ES-I3 (cell line): ENCODE measurements around the gene AKAP9.
"Not testable (repeated sequence)": the region's sequence is repeated elsewhere in the genome, so short reads cannot be mapped to it uniquely, and the experiment has no call there.

Source experiments
- H3K36me3 ChIP-seq: 2 replicates; pipeline ENCODE4 v1.6.1; 2013; ENCODE audit warnings: mild to moderate bottlenecking, low read length, control low read depth, moderate library complexity; ENCODE audit not compliant: insufficient read depth
- H3K4me1 ChIP-seq: 2 replicates; pipeline ENCODE4 v1.6.1; 2013; ENCODE audit warnings: mild to moderate bottlenecking, control low read depth, low read length; ENCODE audit not compliant: insufficient read depth
- H3K9ac ChIP-seq: 2 replicates; pipeline ENCODE4 v1.6.1; 2013; ENCODE audit warnings: low read depth, mild to moderate bottlenecking, low read length, moderate library complexity
- H3K9me3 ChIP-seq: 2 replicates; pipeline ENCODE4 v1.6.1; 2013; ENCODE audit warnings: mild to moderate bottlenecking, low read length, moderate library complexity; ENCODE audit not compliant: control insufficient read depth, insufficient read depth

AKAP9 gene

GRCh38 chr7:91940572-91941341 lies at the start of gene AKAP9:
Gene AKAP9, plus strand, starts transcription at chr7:91940862. Its CDS starts 238 bp downstream, at chr7:91941100.
- H3K9me3 ChIP-seq = no peaks in the 10 kb centered on the region
- H3K4me1 ChIP-seq = no peaks in the 10 kb centered on the region
- no peaks in the 10 kb centered on the region for H3K36me3 ChIP-seq
- H3K9ac ChIP-seq = peak within 1 kb of the TSS; percentile 65

GRCh38 chr7:91892099-91892705 lies 48.5 kb upstream of the AKAP9 start:
- H3K4me1 ChIP-seq = no peaks in the 10 kb centered on the region
- H3K9me3 ChIP-seq = peaks cover 12% of the 10 kb centered on the region
- no peak overlapping the region for H3K9ac ChIP-seq
- H3K36me3 ChIP-seq = no peaks in the 10 kb centered on the region

- H3K9me3 ChIP-seq = peaks cover 12% of the 10 kb centered on the region
- H3K9ac ChIP-seq = no peak overlapping the region
- no peaks in the 10 kb centered on the region for H3K36me3 ChIP-seq
- H3K4me1 ChIP-seq = no peaks in the 10 kb centered on the region
These were observed 47.8 kb upstream of the AKAP9 start for GRCh38 chr7:91892821-91893340.

- H3K4me1 ChIP-seq, H3K9ac ChIP-seq, H3K36me3 ChIP-seq: not testable (repeated sequence)
- H3K9me3 ChIP-seq = peaks cover 12% of the 10 kb centered on the region
These were observed 47.0 kb upstream of the AKAP9 start for GRCh38 chr7:91893699-91894098.

GRCh38 chr7:91894781-91895480 lies 45.7 kb upstream of the AKAP9 start:
- Histone ChIP-seq H3K4me1 (no peaks in the 10 kb centered on the region), H3K9me3 (peaks cover 9% of the 10 kb centered on the region), H3K9ac (no peak overlapping the region), H3K36me3 (no peaks in the 10 kb centered on the region)

- no peak overlapping the region for H3K9ac ChIP-seq
- no peaks in the 10 kb centered on the region for H3K9me3 ChIP-seq
- H3K4me1 ChIP-seq = no peaks in the 10 kb centered on the region
- H3K36me3 ChIP-seq = no peaks in the 10 kb centered on the region
These were observed 42.2 kb upstream of the AKAP9 start for GRCh38 chr7:91898240-91898992.

- Histone ChIP-seq H3K9me3 (no peaks in the 10 kb centered on the region), H3K36me3 (no peaks in the 10 kb centered on the region), H3K4me1 (no peaks in the 10 kb centered on the region), H3K9ac (no peak overlapping the region)
These were observed 41.1 kb upstream of the AKAP9 start for GRCh38 chr7:91899563-91899962.

GRCh38 chr7:91910171-91910570 lies 30.5 kb upstream of the AKAP9 start:
- Histone ChIP-seq H3K9me3 (no peaks in the 10 kb centered on the region), H3K36me3 (no peaks in the 10 kb centered on the region), H3K9ac (no peak overlapping the region), H3K4me1 (no peaks in the 10 kb centered on the region)

- no peaks in the 10 kb centered on the region for H3K9me3 ChIP-seq
- H3K36me3 ChIP-seq = no peaks in the 10 kb centered on the region
- no peaks in the 10 kb centered on the region for H3K4me1 ChIP-seq
- no peak overlapping the region for H3K9ac ChIP-seq
These were observed 29.5 kb upstream of the AKAP9 start for GRCh38 chr7:91911121-91911520.

- Histone ChIP-seq H3K4me1 (no peaks in the 10 kb centered on the region), H3K9me3 (no peaks in the 10 kb centered on the region), H3K36me3 (no peaks in the 10 kb centered on the region), H3K9ac (no peak overlapping the region)
These were observed 28.2 kb upstream of the AKAP9 start for GRCh38 chr7:91912494-91912893.

- Histone ChIP-seq H3K4me1 (no peaks in the 10 kb centered on the region), H3K9ac (no peak overlapping the region)
These were observed 27.1 kb upstream of the AKAP9 start for GRCh38 chr7:91913612-91914011.

GRCh38 chr7:91915401-91916050 lies 25.1 kb upstream of the AKAP9 start:
- H3K4me1 ChIP-seq = no peaks in the 10 kb centered on the region
- no peaks in the 10 kb centered on the region for H3K36me3 ChIP-seq
- no peak overlapping the region for H3K9ac ChIP-seq
- no peaks in the 10 kb centered on the region for H3K9me3 ChIP-seq

More at GRCh38 chr7:91913612-91914011, 27.1 kb upstream of the AKAP9 start:
- Histone ChIP-seq H3K9me3 (no peaks in the 10 kb centered on the region), H3K36me3 (no peaks in the 10 kb centered on the region)

- Histone ChIP-seq H3K9ac (no peak overlapping the region), H3K36me3 (no peaks in the 10 kb centered on the region), H3K9me3 (no peaks in the 10 kb centered on the region), H3K4me1 (no peaks in the 10 kb centered on the region)
These were observed 24.6 kb upstream of the AKAP9 start for GRCh38 chr7:91916051-91916440.

- no peaks in the 10 kb centered on the region for H3K9me3 ChIP-seq
- no peaks in the 10 kb centered on the region for H3K4me1 ChIP-seq
- H3K9ac ChIP-seq = no peak overlapping the region
- H3K36me3 ChIP-seq = no peaks in the 10 kb centered on the region
These were observed 22.3 kb upstream of the AKAP9 start for GRCh38 chr7:91918356-91918755.
